Activated CD4-positive, alpha-beta T cell treated with anti-CD3 and anti-CD28 coated beads, Interleukin-2, amount 50 U/mL, for 24 hours (primary cell): ENCODE measurements around the gene TEAD2.
"Not testable (repeated sequence)": the region's sequence is repeated elsewhere in the genome, so short reads cannot be mapped to it uniquely, and the experiment has no call there.

ENCODE experiments used
- DNase-seq, 2 donors: peaks; one replicate each; pipeline ENCODE4 v3.0.0-alpha.2; 2020; ENCODE audit warnings: low read depth in 1 of 2, low spot score in 1 of 2

The TEAD2 gene

DNA sequence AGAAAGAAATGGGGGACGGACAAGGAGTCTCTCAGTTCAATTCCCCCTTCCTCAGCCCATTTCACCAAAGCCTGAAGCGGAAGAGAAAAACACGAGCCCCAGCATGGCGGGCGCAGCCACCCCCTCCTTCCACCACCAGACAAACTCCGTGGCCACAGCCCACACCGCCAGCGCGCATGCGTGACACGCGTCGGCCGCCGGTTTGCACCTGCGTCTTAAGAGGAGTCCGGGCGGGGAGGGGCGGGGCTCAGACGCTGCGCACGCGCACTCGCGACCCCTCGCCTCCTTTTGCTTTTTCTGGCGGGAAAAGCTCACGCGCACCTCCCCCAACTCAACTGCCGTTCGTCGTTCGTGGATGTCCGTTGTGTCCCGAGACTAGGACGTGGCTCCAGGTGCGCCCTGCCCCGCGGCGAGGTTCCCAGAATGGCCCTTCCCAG is 25.7 kb upstream of the TEAD2 start, which contains the start of gene KASH5:
KASH5 (plus strand) TSS at position 314 of the 437 bp plus-strand sequence. CDS start 2,635 bp downstream, outside the sequence.
- peak; percentile 53 to 90 for DNase-seq

DNA sequence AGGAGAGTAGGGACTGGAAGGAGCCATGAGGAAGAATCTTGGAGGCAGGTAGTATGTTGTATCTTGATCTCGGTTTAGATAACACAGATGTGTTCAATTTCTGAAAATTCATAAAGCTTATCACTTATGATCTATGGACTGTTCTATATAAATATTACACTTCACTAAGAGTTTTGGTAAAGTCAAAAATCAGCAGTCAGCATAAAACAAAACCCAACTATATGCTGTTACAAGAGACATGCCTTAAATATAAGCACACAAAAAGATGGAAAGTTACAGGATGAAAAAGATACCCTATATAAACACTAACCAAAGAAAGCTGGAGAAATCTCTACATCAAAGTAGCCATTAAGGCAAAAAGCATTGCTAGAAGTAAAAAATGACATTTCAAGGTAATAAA is 21.4 kb upstream of the TEAD2 start:
- no peak for DNase-seq

DNA sequence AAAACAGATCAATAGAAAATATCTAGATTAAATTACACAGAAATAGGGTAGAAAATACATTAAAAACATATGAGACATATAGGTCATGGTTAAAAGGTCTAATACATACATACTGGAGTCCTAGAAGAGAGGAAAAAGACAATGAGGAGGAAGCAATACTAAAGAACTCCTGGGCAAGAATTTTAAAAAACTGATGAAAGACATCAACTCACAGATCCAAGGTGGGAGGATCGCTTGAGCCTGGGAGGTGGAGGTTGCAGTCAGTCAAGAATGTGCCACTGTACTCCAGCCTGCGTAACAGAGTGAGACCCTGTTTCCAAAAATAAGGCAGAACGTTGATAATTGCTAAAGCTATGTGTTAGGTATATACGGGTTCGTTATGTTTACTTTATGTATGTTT is 20.4 kb upstream of the TEAD2 start:
- no peak for DNase-seq

DNA sequence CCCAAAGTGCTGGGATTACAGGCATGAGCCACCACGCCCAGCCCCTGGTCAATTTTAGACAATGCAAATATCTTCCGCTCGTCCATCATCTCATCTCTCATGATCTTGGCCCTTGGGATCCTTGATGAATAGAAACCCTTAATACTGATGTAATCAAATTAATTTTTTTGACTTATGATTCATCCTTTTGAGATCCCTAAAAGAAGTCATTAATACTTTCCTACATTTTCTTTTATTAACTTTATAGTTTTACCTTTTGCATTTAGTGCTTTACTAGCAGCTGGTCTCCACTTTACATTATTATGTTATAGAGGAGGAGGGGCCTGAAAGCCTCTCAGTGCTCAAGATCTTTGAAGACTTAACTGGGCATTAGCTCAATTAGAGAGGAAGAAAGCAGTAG is 18.2 kb upstream of the TEAD2 start:
- no peak for DNase-seq

DNA sequence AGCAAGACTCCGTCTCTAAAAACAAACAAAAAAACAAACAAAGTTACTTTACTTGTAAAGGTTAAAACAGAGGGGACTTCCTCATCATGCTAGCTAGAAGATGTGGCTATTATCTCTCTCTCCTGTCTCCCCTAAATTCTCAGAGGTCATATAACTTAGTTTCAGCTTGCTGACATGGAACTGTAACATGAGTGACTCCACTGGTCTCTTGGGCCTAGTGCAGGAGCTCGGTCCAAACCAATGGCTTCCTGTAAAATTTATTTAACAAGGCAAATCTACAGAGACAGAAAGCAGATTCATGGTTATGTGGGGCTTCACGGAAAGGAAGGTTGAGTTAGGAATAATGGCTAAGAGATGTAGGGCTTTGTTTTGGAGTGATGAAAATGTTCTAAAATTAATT is 16.3 kb upstream of the TEAD2 start:
- DNase-seq, result no peak

DNA sequence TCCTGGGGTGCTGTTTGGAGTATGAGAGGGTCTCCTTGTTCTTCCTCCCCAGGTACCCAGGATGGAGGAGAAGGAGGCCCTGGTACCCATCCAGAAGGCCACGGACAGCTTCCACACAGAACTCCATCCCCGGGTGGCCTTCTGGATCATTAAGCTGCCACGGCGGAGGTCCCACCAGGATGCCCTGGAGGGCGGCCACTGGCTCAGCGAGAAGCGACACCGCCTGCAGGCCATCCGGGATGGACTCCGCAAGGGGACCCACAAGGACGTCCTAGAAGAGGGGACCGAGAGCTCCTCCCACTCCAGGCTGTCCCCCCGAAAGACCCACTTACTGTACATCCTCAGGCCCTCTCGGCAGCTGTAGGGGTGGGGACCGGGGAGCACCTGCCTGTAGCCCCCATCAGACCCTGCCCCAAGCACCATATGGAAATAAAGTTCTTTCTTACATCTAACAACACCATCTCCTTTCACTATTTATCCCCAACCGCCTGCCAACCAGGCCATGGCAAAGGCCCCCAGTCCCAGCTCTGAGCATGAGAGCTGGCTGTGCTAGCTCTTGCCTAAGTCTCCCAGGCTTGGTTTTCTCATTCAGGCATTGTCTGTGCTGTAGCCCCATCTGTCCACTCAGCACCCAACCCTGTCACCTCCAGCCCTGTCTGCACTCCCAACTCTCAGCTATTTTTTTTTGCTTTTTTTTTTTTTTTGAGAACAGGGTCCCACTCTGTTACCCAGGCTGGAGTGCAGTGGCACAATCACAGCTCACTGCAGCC is 12.6 kb upstream of the TEAD2 start:
- no peak for DNase-seq

DNA sequence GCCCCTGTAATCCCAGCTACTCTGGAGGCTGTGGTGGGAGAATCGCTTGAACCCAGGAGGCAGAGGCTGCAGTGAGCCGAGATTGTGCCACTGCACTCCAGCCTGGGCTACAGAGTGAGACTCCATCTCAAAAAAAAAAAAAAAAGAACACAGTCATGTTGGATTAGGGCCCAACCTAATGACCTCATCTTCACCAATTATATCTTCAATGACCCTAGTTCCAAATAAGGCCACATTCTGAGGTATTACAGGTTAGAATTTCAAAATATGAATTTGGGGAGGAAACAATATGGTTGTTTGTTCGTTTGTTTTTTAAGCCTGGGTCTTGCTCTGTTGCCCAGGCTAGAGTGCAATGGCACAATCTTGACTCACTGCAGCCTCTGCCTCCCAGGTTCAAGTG is 11.0 kb upstream of the TEAD2 start:
- not testable (repeated sequence) for DNase-seq

DNA sequence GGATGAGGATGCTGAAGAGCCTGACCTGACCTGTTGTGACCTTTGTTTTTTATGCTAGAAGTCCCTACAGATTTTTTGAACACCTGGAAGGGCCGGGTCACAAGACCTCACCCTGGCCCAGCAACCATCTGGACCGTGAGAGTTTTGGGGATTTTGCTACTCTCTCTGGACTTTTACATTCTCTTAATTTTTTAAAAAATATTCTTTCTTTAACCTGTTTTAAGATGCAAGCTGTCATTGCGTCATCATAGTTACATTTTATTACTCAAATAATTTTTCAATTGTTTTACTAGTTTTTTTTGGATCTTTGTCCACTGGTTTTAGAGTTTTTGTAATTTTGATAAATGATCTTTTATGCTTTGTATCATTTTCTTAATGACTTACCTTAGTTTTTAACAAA is 9.0 kb upstream of the TEAD2 start:
- no peak for DNase-seq

DNA sequence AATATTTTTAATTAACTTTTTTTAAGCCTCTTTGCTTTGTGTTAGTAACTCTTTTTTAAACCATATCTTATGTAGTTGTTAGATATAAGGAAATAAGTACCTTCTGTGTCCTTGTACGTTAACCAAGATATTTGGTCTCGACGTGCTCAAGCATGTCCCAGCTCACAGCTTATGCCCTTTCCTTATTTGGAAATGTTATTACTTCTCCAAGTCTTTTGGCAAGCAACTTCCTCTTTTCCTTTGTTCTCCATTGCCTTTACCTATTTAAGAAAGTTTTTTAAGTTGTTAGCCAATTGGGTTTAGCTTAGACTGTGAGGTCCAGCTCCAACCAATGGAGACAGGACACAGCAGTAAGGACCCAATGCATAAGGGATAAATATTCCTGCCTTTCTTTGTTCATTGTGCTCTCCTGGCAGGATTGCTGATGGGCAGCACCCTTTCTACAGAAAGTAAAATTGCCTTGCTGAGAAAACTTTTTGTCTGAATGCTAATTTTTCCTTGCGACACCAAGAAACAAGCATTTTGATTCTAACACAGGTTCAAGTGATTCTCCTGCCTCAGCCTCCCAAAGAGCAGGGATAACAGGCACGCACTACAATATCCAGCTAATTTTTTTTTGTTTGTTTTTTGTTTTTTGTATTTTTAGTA is 6.6 kb upstream of the TEAD2 start:
- no peak for DNase-seq

DNA sequence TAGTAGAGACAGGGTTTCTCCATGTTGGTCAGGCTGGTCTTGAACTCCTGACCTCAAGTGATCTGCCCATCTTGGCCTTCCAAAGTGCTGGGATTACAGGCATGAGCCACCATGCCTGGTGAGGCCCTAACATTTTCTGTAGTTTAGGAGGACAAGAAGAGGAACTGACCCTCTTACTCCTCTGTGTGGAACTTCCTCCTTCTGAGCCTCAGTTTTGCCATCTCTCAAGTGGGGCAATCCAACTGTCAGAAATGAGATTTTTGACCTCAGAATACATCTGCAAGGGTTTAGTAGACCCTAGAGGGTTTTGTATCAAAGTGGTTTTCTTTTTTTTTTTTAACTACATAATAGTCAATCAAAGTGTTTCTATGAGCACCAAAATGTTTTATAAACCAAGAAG is 3.9 kb upstream of the TEAD2 start:
- no peak for DNase-seq

DNA sequence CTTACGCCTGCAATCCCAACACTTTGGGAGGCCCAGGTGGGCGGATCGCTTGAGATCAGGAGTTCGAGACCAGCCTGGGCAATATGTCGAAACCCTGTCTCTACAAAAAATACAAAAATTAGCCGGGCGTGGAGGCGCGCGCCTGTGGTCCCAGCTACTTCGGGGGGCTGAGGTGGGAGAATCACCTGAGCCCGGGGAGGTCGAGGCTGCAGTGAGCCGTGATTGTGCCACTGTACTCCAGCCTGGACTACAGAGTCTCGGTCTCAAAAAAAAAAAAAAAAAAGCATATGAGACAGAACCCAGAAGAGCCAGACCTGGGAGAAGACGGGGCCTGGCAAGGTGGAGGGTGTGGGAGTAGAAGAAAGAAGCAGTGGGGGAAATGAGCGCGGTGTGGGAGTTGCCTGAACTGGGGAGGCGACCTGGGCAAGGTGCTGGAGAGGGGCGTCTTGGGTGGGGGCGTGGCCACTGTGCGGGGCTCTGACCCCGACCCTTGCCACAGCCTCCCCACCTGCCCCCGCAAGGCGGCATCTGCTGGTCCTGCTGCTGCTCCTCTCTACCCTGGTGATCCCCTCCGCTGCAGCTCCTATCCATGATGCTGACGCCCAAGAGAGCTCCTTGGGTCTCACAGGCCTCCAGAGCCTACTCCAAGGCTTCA is 2.0 kb upstream of the TEAD2 start:
- DNase-seq, result no peak

DNA sequence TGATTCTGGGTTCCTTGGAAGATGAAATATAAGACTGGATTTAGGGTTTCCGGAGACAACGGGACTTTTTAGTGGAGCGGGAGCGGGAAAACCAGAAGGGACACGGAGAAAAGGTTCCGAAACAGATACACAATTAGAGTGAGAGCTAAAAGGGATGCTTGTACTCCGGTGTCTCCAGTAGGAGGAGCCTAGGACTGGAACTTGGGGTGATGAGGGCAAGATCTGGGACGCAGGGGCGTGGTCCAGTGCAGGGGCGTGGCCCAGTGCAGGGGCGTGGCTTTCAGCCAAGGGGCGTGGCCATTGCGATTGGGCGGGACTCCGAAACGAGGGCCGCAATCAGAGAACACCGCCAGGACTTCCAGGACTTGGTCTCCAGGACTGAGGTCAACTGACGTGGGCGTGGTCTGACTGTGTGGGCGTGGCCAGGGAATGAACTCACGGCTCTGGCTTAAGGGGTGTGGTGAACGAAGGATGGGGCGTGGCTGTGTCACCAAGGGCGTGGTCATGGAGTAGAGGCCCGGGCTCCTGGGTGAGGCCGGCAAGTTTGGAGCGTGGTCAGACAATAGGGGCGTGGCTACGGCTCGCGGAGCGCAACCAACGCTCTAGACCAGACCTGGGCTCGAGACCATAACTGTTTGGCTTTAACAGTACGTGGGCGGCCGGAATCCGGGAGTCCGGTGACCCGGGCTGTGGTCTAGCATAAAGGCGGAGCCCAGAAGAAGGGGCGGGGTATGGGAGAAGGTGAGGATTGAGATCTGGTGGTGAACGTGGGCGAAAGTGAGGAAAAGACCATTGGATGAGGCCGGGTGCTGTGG is 1.3 kb upstream of the TEAD2 start, which contains the start of gene DKKL1:
DKKL1 (plus strand) TSS at position 610 of the 815 bp plus-strand sequence; CDS start at position 732, 122 bp downstream.
- peak; percentile 39 to 45 for DNase-seq

DNA sequence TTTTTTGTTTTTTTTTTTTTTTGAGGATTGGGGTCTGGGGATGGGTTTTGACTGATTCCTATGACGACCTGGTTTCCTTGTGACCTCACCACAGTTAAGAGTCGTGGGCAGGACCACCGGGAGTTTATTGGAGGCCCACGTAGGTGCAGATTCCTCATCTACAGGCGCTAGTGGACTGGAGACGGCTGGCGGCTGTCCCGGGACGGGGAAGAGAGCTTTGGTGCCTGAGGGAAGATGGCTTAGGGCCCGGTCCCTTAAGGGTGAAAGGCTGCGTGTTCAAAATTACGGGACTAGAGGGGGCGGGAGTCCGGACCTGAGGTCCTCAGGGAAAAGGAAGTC is 682 bp upstream of the TEAD2 start:
- DNase-seq, result no peak

DNA sequence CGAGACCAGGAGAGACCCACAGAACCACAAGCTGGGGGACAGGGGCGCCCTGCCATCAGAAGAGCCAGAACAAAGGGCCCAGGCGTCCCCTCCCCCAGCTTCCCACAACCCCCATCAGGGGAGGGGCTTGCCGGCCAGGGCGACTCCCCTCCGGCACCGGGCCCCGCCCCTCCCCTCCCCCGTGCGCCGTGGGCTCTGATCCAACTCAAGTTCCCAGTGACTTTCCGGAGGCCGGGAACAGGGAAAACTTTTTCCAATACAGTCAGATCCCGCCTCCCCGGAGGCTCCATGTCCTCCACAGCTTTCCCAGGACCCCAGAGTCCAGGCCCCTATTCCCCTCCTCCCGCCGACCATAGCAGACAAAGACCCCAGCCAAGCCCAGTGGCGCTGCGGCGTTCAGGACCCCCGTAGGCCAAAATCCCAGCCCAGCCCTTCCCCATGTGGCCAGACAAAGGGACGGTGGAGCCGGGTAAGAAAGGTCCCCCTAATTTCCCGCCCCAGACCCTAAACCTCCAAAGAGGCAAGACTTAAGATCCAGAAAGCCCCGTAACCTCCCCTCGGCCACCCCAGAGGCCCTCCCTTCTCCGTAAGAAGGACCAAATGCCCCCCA is 673 bp downstream of the TEAD2 start:
- no peak for DNase-seq

DNA sequence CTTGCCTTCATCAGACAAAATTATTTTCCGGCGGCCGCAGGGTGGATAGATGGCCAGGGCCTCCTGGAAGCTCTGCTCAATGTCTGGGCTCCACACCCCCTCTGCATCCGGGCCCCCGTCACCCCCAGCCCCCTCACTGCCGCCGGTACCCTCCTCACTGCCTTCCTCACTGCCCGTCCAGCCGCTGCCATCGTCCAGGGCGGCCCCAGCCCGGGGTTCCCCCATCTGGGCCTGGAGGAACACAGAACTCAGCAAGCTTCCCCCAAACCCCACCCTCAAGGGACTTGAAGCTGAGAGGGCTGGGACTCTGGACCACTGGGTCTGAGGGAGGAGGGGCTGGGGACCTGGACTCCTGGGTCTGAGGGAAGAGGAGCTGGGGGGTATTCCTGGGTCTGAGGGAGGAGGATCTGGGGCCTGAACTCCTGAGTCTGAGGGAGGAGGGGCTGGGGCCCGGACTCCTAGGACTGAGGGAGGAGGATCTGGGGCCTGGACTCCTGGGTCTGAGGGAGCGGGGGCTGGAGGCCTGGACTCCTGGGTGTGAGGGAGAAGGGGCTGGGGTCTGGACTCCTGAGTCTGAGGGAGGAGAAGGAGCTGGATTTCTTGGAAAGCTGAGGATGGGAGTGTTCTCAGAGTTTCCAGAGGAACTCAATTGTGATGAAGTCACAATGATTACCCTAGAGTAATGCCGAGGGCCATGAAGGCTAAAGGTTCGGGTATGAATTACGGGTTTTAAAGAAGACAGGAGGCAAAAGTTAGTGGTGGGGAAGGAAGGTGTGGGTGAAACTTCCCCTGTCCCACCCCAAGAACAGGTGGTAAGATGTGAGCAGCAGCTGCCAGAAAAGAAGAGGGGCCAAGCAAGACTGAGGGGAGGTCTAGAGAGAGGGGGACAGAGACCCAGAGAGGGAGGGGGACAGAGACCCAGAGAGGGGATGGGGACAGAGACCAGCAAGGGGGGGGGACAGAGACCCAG is 2.1 kb downstream of the TEAD2 start:
- DNase-seq, result no peak

DNA sequence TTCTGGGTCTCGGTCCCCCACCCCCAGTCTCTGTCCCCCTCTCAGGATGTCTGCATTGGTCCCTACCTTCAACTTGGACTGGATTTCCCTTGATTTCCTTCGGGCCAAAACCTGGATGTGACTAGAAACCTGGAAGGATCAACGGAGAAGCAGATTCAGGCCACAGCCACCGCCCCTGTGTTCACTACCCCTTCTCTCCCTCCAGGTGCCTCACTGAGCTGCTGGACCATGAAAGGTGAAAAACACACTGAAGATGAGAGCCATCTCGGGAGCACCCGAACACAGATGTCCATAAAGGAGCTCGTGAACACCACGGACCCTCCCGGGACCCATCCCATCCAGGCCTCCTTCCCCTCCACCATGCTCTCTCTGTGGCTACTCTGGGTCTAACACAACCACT is 5.0 kb downstream of the TEAD2 start:
- no peak for DNase-seq

DNA sequence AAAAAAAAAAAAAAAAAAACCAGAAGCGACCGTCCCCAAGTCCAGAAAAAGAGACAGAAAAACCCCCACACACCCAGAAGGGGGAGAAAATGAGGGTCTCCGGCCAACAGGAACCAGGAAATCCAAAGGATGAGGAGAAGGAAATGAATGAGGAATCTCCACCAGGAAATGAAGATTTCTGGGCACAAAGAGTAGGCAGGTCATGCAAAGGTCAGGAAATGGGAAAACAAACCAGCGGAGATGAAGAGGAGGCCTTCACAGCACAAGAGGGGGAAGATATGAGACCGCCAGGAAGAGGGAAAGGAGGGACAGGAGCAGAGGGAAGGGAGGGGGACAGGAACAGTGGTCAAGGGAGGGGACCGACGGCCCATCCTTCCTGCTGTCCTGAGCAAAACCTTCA is 5.8 kb downstream of the TEAD2 start:
- no peak for DNase-seq

DNA sequence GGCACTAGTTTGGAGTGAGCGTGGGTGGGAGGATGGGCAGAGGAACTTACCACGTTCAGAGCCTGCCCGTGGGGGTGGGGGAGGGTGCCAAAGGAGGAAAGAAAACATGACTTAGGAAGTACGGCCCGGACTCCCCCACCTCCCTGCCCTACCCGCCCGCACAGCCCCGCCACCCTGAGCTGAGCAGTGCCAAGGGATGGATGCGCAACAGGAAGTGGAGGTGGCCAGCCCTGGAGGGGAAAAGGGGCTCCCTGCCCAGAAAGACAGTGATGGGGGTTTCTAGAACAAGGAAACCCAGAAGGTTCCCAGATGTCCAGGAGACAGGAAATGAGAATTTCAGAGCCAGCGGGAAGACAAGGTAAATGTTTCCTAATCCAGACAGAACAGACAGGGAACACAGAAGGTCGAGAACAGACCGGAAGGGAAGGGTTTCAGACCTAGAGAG is 6.3 kb downstream of the TEAD2 start:
- no peak for DNase-seq

DNA sequence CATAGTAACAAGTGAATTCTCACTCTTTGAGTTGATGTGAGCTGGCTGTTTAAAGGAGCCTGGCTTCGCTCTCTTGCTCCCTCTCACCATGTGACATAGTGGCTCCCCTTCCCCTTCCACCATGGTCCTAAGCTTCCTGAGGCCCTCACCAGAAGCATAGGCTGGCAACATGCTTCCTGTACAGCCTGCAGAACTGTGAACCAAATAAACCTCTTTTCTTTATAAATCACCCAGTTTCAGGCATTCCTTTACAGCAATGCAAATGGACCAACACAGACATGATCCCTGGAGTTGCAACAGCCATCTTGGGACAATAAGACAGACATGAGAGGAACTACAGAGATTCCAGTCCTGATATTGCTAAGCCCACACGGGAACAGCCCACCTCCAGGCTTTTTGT is 12.6 kb downstream of the TEAD2 start:
- no peak for DNase-seq
